SH-SY5Y (cell line): ENCODE data around the gene ZDHHC11.

Experiments used
- GATA2 ChIP-seq: IDR thresholded peaks from 2 replicates; pipeline ENCODE4 v1.6.1; 2011; ENCODE audit warnings: mild to moderate bottlenecking, low read depth, low read length
- GATA3 ChIP-seq: IDR thresholded peaks from 2 replicates; pipeline ENCODE4 v1.6.1; 2011; ENCODE audit warnings: low read depth, mild to moderate bottlenecking, low read length, moderate library complexity

The ZDHHC11 gene

DNA sequence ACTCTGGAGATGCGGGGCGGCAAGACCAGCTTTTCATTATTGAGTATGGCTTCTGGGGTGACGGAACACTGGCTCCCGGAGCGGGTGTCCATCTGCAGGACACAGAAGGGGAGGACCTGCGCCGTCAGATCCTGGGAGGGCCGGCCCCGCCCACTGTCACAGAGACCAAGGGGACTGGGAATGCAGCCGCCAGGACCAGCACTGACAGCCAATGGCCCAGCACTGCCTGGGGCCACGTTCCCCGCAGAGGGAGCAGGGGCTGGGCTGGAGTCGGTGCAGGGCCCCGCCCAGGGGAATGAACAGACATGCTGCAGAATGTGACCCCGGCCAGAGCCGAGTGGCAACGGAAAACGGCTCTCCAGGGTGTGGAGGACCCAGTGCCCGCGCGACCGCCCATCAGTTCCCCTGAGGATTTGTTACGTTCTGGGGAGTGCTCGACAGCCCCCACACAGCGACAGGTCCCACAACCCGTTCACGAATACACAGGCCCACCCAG, at the start of gene ZDHHC11:
ZDHHC11 (minus strand) TSS at position 476 of the 496 bp plus-strand sequence; CDS start at position 92, 384 bp downstream.
- TF ChIP-seq GATA2 (no peak), GATA3 (no peak)

DNA sequence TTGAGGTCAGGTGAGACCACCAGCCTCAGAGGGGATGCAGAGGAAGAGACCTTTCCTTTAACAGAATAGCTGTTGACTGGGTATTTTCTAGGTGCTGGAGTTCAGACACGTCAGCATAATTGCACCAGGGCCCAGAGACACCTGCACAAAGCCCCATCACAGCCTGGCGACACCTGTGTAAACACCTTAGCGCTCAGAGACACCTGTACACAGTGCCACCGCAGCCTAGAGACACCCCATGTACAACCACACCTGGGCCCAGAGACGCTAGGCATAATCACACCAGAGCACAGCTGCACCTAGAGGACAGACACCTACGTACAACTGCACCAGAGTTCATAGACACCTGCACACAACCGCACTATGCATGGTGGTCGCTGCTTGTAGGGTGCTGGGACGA, 42.9 kb upstream of the ZDHHC11 start:
- TF ChIP-seq GATA2 = no peak
- no peak for TF ChIP-seq GATA3

DNA sequence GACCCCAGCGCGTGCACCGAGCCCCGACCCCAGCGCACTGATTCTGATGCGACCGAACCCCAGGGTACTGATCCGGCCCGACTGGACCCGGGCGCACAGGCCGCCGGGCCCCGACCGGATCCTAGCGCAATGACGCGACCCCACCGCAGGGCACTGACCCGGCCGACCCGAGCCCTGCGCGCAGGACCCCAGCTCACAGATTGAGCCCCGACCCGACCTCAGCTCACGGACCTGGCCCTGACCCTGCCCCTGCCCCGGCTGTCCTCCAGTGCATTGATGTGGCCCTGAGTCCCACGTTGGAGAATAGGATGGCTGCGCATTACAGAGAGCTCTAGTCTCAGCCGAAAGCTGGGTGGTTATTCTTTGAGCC, 42.3 kb upstream of the ZDHHC11 start:
- TF ChIP-seq GATA2 (no peak), GATA3 (no peak)

- TF ChIP-seq GATA3 (no peak), GATA2 (no peak)
Observed at GRCh38 chr5:892394-893136, 41.8 kb upstream of the ZDHHC11 start, which contains the start of the genes BRD9 and TRIP13. BRD9 (minus strand) TSS chr5:892801; CDS start chr5:892657, 144 bp downstream. TRIP13 (plus strand) TSS chr5:892884; CDS start chr5:892999, 115 bp downstream.

DNA sequence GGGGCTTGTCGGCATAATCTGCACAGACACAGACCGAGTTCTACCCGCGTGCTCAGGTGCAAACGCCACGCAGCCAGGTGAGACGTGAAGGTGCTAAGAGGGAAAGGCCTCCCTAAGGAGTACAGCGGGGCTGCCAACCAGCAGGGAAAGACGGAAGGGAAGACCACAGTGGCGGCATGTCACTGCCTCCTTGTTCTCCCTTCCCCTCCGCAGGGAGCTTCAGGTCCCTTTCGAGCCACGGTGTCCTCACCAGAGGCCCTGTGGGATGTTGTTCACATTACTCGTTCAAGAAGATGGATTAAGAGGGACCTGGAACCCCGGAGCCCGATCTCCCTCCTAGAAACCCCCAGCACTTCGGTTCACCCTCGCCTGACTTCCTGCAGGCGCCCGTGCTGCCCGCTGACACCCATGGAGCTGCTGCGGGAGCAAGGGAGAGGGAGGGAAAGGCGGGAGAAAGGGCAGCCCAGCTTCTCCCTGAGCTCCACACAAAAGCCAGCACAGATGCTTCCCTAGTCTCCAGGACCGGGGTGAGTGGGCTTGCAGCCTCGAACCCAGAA, 41.1 kb upstream of the ZDHHC11 start:
- TF ChIP-seq GATA3 (no peak), GATA2 (no peak)

GRCh38 chr5:891117-891836, 40.5 kb upstream of the ZDHHC11 start:
- TF ChIP-seq GATA2 (no peak), GATA3 (no peak)

- TF ChIP-seq GATA2 (no peak), GATA3 (no peak)
Observed at GRCh38 chr5:889075-889710, 38.4 kb upstream of the ZDHHC11 start.

DNA sequence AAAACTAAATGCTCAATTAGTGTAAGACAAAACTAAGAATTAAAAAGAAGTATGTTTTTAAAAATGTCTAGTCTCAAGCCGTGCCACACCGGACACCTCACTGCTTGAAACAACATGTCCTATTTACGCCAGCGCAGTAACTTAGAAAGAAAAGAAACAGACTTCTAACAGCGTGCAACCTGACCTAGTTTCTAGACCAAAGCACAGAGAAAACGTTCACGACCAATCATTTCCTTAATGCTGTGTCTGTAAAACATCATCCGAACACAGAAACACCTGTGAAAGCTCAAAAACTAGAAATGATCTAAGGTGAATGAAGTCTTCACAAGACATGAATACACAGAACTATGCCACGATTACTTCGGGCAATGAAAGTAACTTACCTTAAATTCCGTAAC, 37.9 kb upstream of the ZDHHC11 start:
- no peak for TF ChIP-seq GATA3
- no peak for TF ChIP-seq GATA2

DNA sequence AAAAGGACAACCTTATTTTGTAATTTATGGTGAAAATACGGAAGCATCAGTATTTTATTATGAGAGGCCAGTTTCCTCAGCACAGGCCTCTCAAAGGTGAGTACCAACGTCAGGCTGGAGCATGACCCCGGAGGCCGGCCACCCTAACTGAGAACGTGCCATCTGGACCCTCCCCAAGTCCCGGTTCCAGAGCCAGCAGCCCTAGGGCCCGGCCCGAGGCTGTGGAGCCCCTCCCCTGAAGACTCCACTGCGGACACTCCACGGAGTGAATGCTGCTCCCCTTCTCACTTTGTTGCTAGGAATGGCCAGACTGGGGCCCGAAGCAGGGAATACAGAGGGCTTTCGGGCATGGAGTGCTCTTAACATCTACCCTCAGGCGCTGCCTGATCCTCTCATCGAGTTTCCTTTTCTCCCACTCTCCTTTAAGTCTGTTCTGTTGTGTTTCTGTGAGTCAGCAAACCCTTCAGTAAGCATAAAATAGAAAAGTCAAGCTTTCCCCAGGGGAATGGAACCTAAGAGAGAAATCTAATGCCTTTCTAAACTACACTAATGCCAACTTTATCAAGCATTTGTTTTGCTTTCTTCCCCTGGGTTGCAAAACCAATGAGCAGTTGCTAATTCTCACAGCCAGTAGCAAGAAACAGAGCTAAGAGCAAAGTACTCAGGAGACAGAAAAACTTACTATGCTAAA, 37.3 kb upstream of the ZDHHC11 start:
- TF ChIP-seq GATA3 = no peak
- TF ChIP-seq GATA2 = no peak

DNA sequence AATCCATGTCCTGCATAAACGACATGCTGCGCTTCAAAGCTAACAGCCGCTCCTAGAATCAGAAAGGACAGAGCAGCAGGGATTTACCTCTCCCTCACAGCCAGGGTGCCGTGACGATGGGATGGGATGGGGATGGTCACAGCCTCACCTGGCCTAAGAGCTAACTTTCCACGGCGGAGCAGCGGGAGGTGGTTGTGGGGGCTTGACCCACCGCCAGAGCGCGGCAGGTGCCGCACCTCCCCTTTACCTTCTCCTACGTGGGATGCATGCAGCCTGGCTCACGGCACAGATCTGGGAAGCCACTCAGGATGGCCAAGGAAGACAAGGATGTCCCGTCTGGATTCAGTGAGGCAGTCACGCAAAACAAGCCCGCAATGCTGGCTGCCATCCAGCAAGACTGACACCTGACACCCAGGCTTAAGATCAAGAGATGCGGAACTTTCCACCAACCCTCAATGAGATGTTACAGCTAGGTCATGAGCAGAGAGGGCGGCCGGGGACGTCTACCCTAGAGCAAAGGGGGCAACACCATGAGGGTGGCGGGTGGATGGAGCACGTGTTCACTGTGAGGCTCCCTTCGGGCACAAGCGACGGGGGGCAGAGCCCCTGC, 36.0 kb upstream of the ZDHHC11 start:
- no peak for TF ChIP-seq GATA3

DNA sequence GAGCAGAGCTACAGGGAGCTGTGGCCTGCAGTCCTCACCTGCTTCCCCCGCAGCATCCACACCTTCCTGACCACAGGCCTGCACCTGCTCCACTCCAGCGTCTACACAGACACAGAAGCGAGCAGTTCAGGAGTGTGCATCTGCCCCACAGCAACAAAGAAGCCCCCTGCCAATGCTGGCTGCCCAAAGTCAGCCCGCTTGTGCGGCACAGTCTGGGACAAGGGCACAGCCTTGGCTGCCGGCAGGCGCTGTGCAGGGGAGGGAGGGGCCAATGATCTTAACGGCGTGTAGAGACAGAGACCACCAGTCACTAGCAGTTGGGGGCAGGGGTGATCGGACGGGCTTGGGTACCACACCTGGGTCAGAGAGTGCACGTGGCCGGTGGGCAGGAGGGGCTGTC, 35.2 kb upstream of the ZDHHC11 start:
- TF ChIP-seq GATA3 (no peak), GATA2 (no peak)

GRCh38 chr5:885529-885928, 34.7 kb upstream of the ZDHHC11 start:
- TF ChIP-seq GATA2 = no peak
- TF ChIP-seq GATA3 = no peak

GRCh38 chr5:885127-885442, 34.3 kb upstream of the ZDHHC11 start:
- no peak for TF ChIP-seq GATA2
